Activated CD8-positive, alpha-beta T cell treated with anti-CD3 and anti-CD28 coated beads for 36 hours (primary cell): ENCODE results near the gene CLEC4E. TPM values are rescaled to one million over a fixed set of nuclear protein-coding genes. Genes with fewer than 3 reads are reported as not detected.

Source experiments
- ATAC-seq: fragments of 200-7000 bp; cut with Tn5 transposase; one replicate; pipeline ENCODE4 v1.10.0; 2021; ENCODE audit warnings: mild to moderate bottlenecking, moderate library complexity
- CTCF ChIA-PET: fragments of 350-600 bp; sonication (Branson Sonifier 250); formaldehyde crosslinking; loops from one replicate; lab custom pipeline; 2021; ENCODE audit warnings: antibody characterized with exemption; lab: Charles Lee
- POLR2A ChIA-PET: fragments of 350-600 bp; sonication (Branson Sonifier 250); formaldehyde crosslinking; loops from one replicate; lab custom pipeline; 2021; ENCODE audit warnings: antibody characterized with exemption; lab: Charles Lee
- DNase-seq: peaks from one replicate; pipeline ENCODE4 v3.0.0-alpha.2; 2020
- H3K27ac Mint-ChIP-seq: one replicate; pipeline ENCODE4 v1.8.0; 2021; ENCODE audit warnings: mild to moderate bottlenecking, mixed read lengths
- H3K27me3 Mint-ChIP-seq: one replicate; pipeline ENCODE4 v1.8.0; 2021; ENCODE audit warnings: mixed read lengths
- H3K36me3 Mint-ChIP-seq: one replicate; pipeline ENCODE4 v1.8.0; 2021; ENCODE audit warnings: low read depth, mixed read lengths
- H3K4me1 Mint-ChIP-seq: one replicate; pipeline ENCODE4 v1.8.0; 2021; ENCODE audit warnings: low read depth, mixed read lengths
- H3K4me3 Mint-ChIP-seq: one replicate; pipeline ENCODE4 v1.8.0; 2021; ENCODE audit warnings: mild to moderate bottlenecking, moderate library complexity, mixed read lengths
- H3K9me3 Mint-ChIP-seq: one replicate; pipeline ENCODE4 v1.8.0; 2021; ENCODE audit warnings: mixed read lengths
- CTCF ChIP-seq: fragments of 200-600 bp; IDR thresholded peaks from one replicate; pipeline ENCODE4 v1.8.0; 2022; ENCODE audit warnings: antibody characterized with exemption, mild to moderate bottlenecking
- intact Hi-C: fragments of 100-400 bp; cut with micrococcal nuclease; formaldehyde crosslinking; loops from one replicate; pipeline ENCODE4 v1.10.0; 2022
- total RNA-seq, 2 experiments: library from RNA; stranded (reverse); gene quantifications; one replicate each; pipeline ENCODE4 v1.2.3, GENCODE V29; 2021

CLEC4E gene
- total RNA-seq, 2 experiments from 2014 or later: not detected

- no peak overlapping the region for H3K27ac Mint-ChIP-seq
- intact Hi-C loops: no loop called here
- H3K36me3 Mint-ChIP-seq: no peaks in the 10 kb centered on the region
- ATAC-seq (no peak), DNase-seq (no peak)
- TF ChIP-seq CTCF: no peak
- no peaks in the 10 kb centered on the region for H3K4me1 Mint-ChIP-seq
- H3K27me3 Mint-ChIP-seq: peaks cover 37% of the 10 kb centered on the region
- no peaks in the 10 kb centered on the region for H3K9me3 Mint-ChIP-seq
- POLR2A ChIA-PET: no interaction called here
- CTCF ChIA-PET: no interaction called here
- H3K4me3 Mint-ChIP-seq: no peak overlapping the region
Measured at GRCh38 chr12:8519171-8519570, 21.5 kb downstream of the CLEC4E start.

- no peak for ATAC-seq
- POLR2A ChIA-PET: no interaction called here
- Mint-ChIP-seq H3K4me3 (no peak overlapping the region), H3K27me3 (peaks cover 40% of the 10 kb centered on the region), H3K27ac (no peak overlapping the region), H3K4me1 (no peaks in the 10 kb centered on the region), H3K9me3 (no peaks in the 10 kb centered on the region), H3K36me3 (no peaks in the 10 kb centered on the region)
- DNase-seq: no peak
- intact Hi-C loops: no loop called here
- TF ChIP-seq CTCF: no peak
- CTCF ChIA-PET: interaction anchor here (1.0 kb wide), 1 partner anchor 27 kb away, joined by 4 read pairs; no protein-coding TSS in a partner anchor
Measured at GRCh38 chr12:8517971-8518370, 22.7 kb downstream of the CLEC4E start.

GRCh38 chr12:8513256-8513655 is 27.4 kb downstream of the CLEC4E start, which contains the start of gene CLEC4D:
CLEC4D (plus strand) TSS chr12:8513503; CDS start chr12:8513733, 230 bp downstream.
- no peak within 1 kb of the TSS for H3K27ac Mint-ChIP-seq
- H3K36me3 Mint-ChIP-seq: no peaks in the 10 kb centered on the region
- H3K27me3 Mint-ChIP-seq: peaks cover 30% of the 10 kb centered on the region
- POLR2A ChIA-PET: no interaction called here
- H3K4me3 Mint-ChIP-seq: no peak within 1 kb of the TSS
- CTCF ChIA-PET: no interaction called here
- TF ChIP-seq CTCF: no peak
- no peaks in the 10 kb centered on the region for H3K4me1 Mint-ChIP-seq
- ATAC-seq (no peak), DNase-seq (no peak)
- H3K9me3 Mint-ChIP-seq: no peaks in the 10 kb centered on the region
- intact Hi-C loops: no loop called here

- DNase-seq (no peak), ATAC-seq (no peak)
- H3K9me3 Mint-ChIP-seq: no peaks in the 10 kb centered on the region
- TF ChIP-seq CTCF: no peak
- no peak overlapping the region for H3K27ac Mint-ChIP-seq
- H3K27me3 Mint-ChIP-seq: peaks cover 15% of the 10 kb centered on the region
- no peak overlapping the region for H3K4me3 Mint-ChIP-seq
- CTCF ChIA-PET: interaction anchor here (0.7 to 1.8 kb wide), 4 partner anchors 35 to 173 kb away, joined by 3 to 5 read pairs (median 4); no protein-coding TSS in a partner anchor
- POLR2A ChIA-PET: interaction anchor here (0.7 kb wide), 1 partner anchor 16 kb away, joined by 4 read pairs; no protein-coding TSS in a partner anchor
- no peaks in the 10 kb centered on the region for H3K36me3 Mint-ChIP-seq
- intact Hi-C loops: no loop called here
- no peaks in the 10 kb centered on the region for H3K4me1 Mint-ChIP-seq
Measured at GRCh38 chr12:8508910-8509841, 31.5 kb downstream of the CLEC4E start.

- POLR2A ChIA-PET: no interaction called here
- ATAC-seq: no peak
- intact Hi-C loops: no loop called here
- no peak for DNase-seq
- H3K4me3 Mint-ChIP-seq: no peak overlapping the region
- no peaks in the 10 kb centered on the region for H3K9me3 Mint-ChIP-seq
- H3K27me3 Mint-ChIP-seq: peaks cover 11% of the 10 kb centered on the region
- no peak for TF ChIP-seq CTCF
- CTCF ChIA-PET: interaction anchor here (0.8 to 1.8 kb wide), 2 partner anchors 36 to 140 kb away, joined by 3 to 5 read pairs; no protein-coding TSS in a partner anchor
- no peaks in the 10 kb centered on the region for H3K36me3 Mint-ChIP-seq
- H3K27ac Mint-ChIP-seq: no peak overlapping the region
- no peaks in the 10 kb centered on the region for H3K4me1 Mint-ChIP-seq
Measured at GRCh38 chr12:8508223-8508622, 32.5 kb downstream of the CLEC4E start.
